ENCODE measurements around the gene CCDC158.

CCDC158 gene

GRCh38 chr4:76342191-76342590 is 78.8 kb downstream of the CCDC158 start:
- no peak overlapping the region for H3K27ac ChIP-seq (ENCODE audit: low read length)

DNA sequence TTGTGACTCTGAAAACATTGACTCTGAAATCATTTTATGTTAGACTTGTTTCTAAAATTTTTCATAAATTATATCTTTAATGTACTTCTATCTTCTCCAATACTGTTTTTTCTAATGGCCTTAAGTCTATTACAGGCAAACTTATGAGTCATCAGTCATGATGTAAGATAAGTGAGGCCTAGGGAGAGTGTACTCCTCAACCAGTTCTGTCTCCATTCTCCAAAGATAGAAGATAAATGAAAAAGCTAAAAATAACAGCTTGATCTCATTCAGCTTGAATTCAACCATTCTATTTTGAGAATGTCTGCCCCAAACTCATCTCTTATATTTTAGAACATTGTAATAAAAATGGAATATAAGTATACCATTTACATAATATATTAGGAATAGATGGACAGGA is 79.9 kb downstream of the CCDC158 start:
- H3K9me3 ChIP-seq (ENCODE audit: control insufficient read depth in 2 of 2, low read length in 2 of 2): no peaks in the 10 kb centered on the region
- no peak overlapping the region for H3K27ac ChIP-seq (ENCODE audit: low read length)

More at GRCh38 chr4:76342191-76342590, 78.8 kb downstream of the CCDC158 start:
- Histone ChIP-seq H3K36me3 (ENCODE audit: control insufficient read depth in 2 of 2, insufficient read depth in 2 of 2, low read length in 2 of 2) (no peaks in the 10 kb centered on the region), H3K9me3 (ENCODE audit: control insufficient read depth in 2 of 2, low read length in 2 of 2) (no peaks in the 10 kb centered on the region), H3K4me1 (ENCODE audit: control insufficient read depth, insufficient read depth, low read length) (peaks cover 14% of the 10 kb centered on the region), H3K9ac (ENCODE audit: low read length in 2 of 2) (no peak overlapping the region), H3K27me3 (ENCODE audit: control insufficient read depth in 1 of 2, insufficient read depth in 2 of 2, low read length in 2 of 2) (no peaks in the 10 kb centered on the region), H3K4me3 (ENCODE audit: low read length in 2 of 2) (no peak overlapping the region)

DNA sequence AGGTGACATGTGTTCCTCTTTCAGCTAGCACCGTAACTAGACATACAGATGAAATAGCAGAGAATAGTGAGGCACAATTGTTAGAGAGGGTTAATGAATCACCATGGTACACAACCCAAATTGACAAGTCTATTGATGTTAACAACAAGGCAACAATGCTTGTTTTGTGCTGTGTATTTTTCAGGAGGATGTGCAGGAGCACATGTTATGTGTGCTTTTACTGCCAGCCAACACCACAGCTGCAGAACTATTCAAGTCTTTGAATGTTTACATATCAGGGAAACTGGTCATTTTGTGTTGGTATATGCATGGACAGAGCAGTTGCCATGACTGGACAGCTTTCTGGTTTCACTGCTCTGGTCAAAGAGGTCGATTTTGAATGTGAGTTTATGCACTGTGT is 81.6 kb downstream of the CCDC158 start:
- Histone ChIP-seq H3K27ac (ENCODE audit: low read length) (no peak overlapping the region), H3K36me3 (ENCODE audit: control insufficient read depth in 2 of 2, insufficient read depth in 2 of 2, low read length in 2 of 2) (no peaks in the 10 kb centered on the region), H3K27me3 (ENCODE audit: control insufficient read depth in 1 of 2, insufficient read depth in 2 of 2, low read length in 2 of 2) (no peaks in the 10 kb centered on the region), H3K9me3 (ENCODE audit: control insufficient read depth in 2 of 2, low read length in 2 of 2) (no peaks in the 10 kb centered on the region), H3K4me3 (ENCODE audit: low read length in 2 of 2) (no peak overlapping the region), H3K9ac (ENCODE audit: low read length in 2 of 2) (no peak overlapping the region), H3K4me1 (ENCODE audit: control insufficient read depth, insufficient read depth, low read length) (peaks cover 14% of the 10 kb centered on the region)

More for the DNA sequence above, 79.9 kb downstream of the CCDC158 start:
- H3K9ac ChIP-seq (ENCODE audit: low read length in 2 of 2): no peak overlapping the region
- peaks cover 14% of the 10 kb centered on the region for H3K4me1 ChIP-seq (ENCODE audit: control insufficient read depth, insufficient read depth, low read length)
- no peak overlapping the region for H3K4me3 ChIP-seq (ENCODE audit: low read length in 2 of 2)
- no peaks in the 10 kb centered on the region for H3K27me3 ChIP-seq (ENCODE audit: control insufficient read depth in 1 of 2, insufficient read depth in 2 of 2, low read length in 2 of 2)
- H3K36me3 ChIP-seq (ENCODE audit: control insufficient read depth in 2 of 2, insufficient read depth in 2 of 2, low read length in 2 of 2): no peaks in the 10 kb centered on the region

DNA sequence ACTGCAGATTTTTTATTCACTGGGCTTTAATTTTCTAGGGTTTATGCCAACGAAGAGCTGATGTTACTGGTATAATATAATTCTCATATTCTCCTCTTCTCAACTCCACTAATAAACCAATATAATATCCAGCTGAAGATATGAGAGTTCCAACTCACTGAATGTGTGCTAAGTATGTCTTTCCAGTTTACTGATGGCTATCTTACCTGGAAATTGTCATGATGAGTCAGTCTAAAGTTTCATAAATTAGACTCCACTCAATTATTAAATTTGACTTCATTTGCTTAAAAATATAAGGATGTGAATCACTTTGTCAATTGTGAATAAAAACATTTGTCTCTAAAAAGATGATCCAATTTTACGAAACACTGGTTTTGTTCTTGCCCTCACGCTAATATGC is 86.1 kb downstream of the CCDC158 start:
- no peak overlapping the region for H3K27ac ChIP-seq (ENCODE audit: low read length)
- H3K27me3 ChIP-seq (ENCODE audit: control insufficient read depth in 1 of 2, insufficient read depth in 2 of 2, low read length in 2 of 2): no peaks in the 10 kb centered on the region
- H3K4me3 ChIP-seq (ENCODE audit: low read length in 2 of 2): no peak overlapping the region
- no peaks in the 10 kb centered on the region for H3K36me3 ChIP-seq (ENCODE audit: control insufficient read depth in 2 of 2, insufficient read depth in 2 of 2, low read length in 2 of 2)
- H3K4me1 ChIP-seq (ENCODE audit: control insufficient read depth, insufficient read depth, low read length): peaks cover 5% of the 10 kb centered on the region
- H3K9me3 ChIP-seq (ENCODE audit: control insufficient read depth in 2 of 2, low read length in 2 of 2): no peaks in the 10 kb centered on the region
- H3K9ac ChIP-seq (ENCODE audit: low read length in 2 of 2): no peak overlapping the region

DNA sequence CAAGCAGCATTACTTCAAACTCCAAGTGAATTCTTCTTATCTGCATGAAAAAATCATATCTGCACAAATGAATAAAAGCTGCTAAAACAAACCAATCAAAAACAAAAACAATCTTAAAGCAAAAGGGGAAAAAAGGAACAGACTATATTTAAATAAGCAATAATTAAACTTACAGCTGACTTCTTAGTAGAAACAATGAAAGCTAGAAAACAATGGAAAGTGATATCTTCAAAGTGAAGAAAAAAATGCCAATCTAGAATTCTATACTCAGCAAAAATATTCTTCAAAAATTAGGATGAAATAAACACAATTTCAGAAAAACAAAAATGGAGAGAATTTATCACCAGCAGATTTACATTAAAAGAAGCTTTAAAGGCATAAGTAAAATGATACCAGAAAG is 94.4 kb downstream of the CCDC158 start:
- H3K27ac ChIP-seq (ENCODE audit: low read length): no peak overlapping the region
- H3K9me3 ChIP-seq (ENCODE audit: control insufficient read depth in 2 of 2, low read length in 2 of 2): peaks cover 0 to 8% of the 10 kb centered on the region in 2 donors
- H3K4me1 ChIP-seq (ENCODE audit: control insufficient read depth, insufficient read depth, low read length): no peaks in the 10 kb centered on the region
- no peaks in the 10 kb centered on the region for H3K27me3 ChIP-seq (ENCODE audit: control insufficient read depth in 1 of 2, insufficient read depth in 2 of 2, low read length in 2 of 2)
- H3K9ac ChIP-seq (ENCODE audit: low read length in 2 of 2): no peak overlapping the region
- no peaks in the 10 kb centered on the region for H3K36me3 ChIP-seq (ENCODE audit: control insufficient read depth in 2 of 2, insufficient read depth in 2 of 2, low read length in 2 of 2)
- H3K4me3 ChIP-seq (ENCODE audit: low read length in 2 of 2): no peak overlapping the region

DNA sequence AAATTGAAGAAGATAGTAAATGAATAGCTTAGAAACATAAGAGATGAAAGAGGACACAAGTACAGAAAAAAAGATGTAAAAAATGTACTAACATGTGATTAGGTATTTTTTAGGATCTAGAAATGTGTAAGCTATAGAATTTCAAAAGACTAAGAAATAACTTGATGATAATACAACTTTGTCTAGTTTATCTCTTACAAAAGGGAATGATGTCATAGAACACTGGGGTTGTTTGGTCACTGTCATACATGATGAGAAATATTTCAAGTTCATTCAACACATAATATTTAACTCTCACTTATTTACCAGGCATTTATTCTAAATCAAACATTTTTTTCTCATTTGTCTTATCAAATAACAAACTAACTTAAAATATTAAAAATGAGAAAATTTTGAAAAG is 95.9 kb downstream of the CCDC158 start:
- H3K27ac ChIP-seq (ENCODE audit: low read length): no peak overlapping the region
- H3K4me3 ChIP-seq (ENCODE audit: low read length in 2 of 2): no peak overlapping the region
- H3K4me1 ChIP-seq (ENCODE audit: control insufficient read depth, insufficient read depth, low read length): no peaks in the 10 kb centered on the region
- no peak overlapping the region for H3K9ac ChIP-seq (ENCODE audit: low read length in 2 of 2)
- H3K27me3 ChIP-seq (ENCODE audit: control insufficient read depth in 1 of 2, insufficient read depth in 2 of 2, low read length in 2 of 2): no peaks in the 10 kb centered on the region
- no peaks in the 10 kb centered on the region for H3K36me3 ChIP-seq (ENCODE audit: control insufficient read depth in 2 of 2, insufficient read depth in 2 of 2, low read length in 2 of 2)
- peaks cover 0 to 8% of the 10 kb centered on the region in 2 donors for H3K9me3 ChIP-seq (ENCODE audit: control insufficient read depth in 2 of 2, low read length in 2 of 2)

DNA sequence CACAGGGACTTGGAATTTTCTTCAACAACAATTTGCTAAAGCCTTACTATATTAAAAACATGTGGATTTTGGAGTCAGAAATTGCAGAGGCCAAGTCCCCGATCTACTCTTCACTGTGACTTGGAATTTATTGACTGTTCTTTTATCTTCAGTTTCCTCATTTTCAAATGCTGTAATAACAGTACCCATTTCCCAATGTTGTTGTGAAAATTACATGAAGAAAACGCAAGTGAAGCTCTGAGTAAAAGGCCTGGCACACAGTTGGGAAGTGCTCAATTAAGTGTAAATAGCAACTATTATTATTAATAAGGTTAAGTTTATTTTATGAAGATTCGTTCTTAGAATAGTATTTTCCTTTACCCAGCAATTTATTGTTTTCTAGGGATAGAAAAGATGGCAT is 98.7 kb downstream of the CCDC158 start:
- Histone ChIP-seq H3K9ac (ENCODE audit: low read length in 2 of 2) (no peak overlapping the region), H3K9me3 (ENCODE audit: control insufficient read depth in 2 of 2, low read length in 2 of 2) (peaks cover 0 to 8% of the 10 kb centered on the region in 2 donors), H3K27ac (ENCODE audit: low read length) (no peak overlapping the region), H3K27me3 (ENCODE audit: control insufficient read depth in 1 of 2, insufficient read depth in 2 of 2, low read length in 2 of 2) (no peaks in the 10 kb centered on the region), H3K4me1 (ENCODE audit: control insufficient read depth, insufficient read depth, low read length) (no peaks in the 10 kb centered on the region), H3K36me3 (ENCODE audit: control insufficient read depth in 2 of 2, insufficient read depth in 2 of 2, low read length in 2 of 2) (no peaks in the 10 kb centered on the region), H3K4me3 (ENCODE audit: low read length in 2 of 2) (no peak overlapping the region)

DNA sequence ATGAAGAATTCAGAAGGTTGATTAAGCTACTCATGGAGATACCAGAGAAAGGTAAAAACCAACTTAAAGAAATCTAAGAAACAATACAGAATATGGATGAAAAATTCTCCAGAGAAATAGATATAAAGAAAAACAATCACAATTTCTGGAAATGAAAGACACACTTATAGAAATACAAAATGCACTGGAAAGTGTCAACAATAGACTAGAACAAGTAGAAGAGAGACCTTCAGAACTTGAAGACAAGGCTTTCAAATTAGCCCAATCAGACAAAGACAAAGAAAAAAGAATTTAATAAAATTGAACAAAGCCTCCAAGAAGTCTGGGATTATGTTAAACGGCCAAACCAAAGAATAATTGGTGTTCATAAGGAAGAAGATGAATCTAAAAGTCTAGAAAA is 104.8 kb downstream of the CCDC158 start:
- peaks cover 3% of the 10 kb centered on the region for H3K4me1 ChIP-seq (ENCODE audit: control insufficient read depth, insufficient read depth, low read length)
- no peaks in the 10 kb centered on the region for H3K36me3 ChIP-seq (ENCODE audit: control insufficient read depth in 2 of 2, insufficient read depth in 2 of 2, low read length in 2 of 2)
- H3K27ac ChIP-seq (ENCODE audit: low read length): no peak overlapping the region
- peaks cover 0 to 3% of the 10 kb centered on the region in 2 donors for H3K9me3 ChIP-seq (ENCODE audit: control insufficient read depth in 2 of 2, low read length in 2 of 2)
- no peaks in the 10 kb centered on the region for H3K27me3 ChIP-seq (ENCODE audit: control insufficient read depth in 1 of 2, insufficient read depth in 2 of 2, low read length in 2 of 2)
- no peak overlapping the region for H3K9ac ChIP-seq (ENCODE audit: low read length in 2 of 2)
- no peak overlapping the region for H3K4me3 ChIP-seq (ENCODE audit: low read length in 2 of 2)

- peaks cover 3% of the 10 kb centered on the region for H3K4me1 ChIP-seq (ENCODE audit: control insufficient read depth, insufficient read depth, low read length)
- H3K36me3 ChIP-seq (ENCODE audit: control insufficient read depth in 2 of 2, insufficient read depth in 2 of 2, low read length in 2 of 2): no peaks in the 10 kb centered on the region
- peaks cover 0 to 3% of the 10 kb centered on the region in 2 donors for H3K9me3 ChIP-seq (ENCODE audit: control insufficient read depth in 2 of 2, low read length in 2 of 2)
- H3K27me3 ChIP-seq (ENCODE audit: control insufficient read depth in 1 of 2, insufficient read depth in 2 of 2, low read length in 2 of 2): no peaks in the 10 kb centered on the region
- H3K9ac ChIP-seq (ENCODE audit: low read length in 2 of 2): no peak overlapping the region
- no peak overlapping the region for H3K27ac ChIP-seq (ENCODE audit: low read length)
- no peak overlapping the region for H3K4me3 ChIP-seq (ENCODE audit: low read length in 2 of 2)
Observed at GRCh38 chr4:76315267-76315918, 105.5 kb downstream of the CCDC158 start.

DNA sequence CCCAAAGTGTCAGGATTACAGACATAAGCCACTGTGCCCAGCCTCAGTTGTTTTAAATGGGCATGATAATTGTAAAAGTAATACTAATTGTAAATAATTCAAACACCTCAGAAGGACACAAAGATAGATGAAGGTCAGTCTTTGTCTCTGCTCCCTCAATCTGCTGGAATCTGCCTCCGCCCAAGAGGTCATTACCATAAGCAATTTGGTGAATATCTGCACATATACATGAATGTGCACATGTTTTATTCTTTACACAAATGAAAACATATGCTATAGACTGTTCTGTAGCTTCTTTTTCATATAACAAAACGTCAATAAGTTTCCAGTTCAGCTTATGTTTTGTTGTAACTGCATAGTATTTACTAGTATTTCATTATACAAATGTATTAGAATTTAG is 107.4 kb downstream of the CCDC158 start:
- H3K9ac ChIP-seq (ENCODE audit: low read length in 2 of 2): no peak overlapping the region
- no peak overlapping the region for H3K27ac ChIP-seq (ENCODE audit: low read length)
- no peaks in the 10 kb centered on the region for H3K27me3 ChIP-seq (ENCODE audit: control insufficient read depth in 1 of 2, insufficient read depth in 2 of 2, low read length in 2 of 2)
- no peak overlapping the region for H3K4me3 ChIP-seq (ENCODE audit: low read length in 2 of 2)
- peaks cover 6% of the 10 kb centered on the region for H3K4me1 ChIP-seq (ENCODE audit: control insufficient read depth, insufficient read depth, low read length)
- peaks cover 4 to 10% of the 10 kb centered on the region in 2 donors for H3K36me3 ChIP-seq (ENCODE audit: control insufficient read depth in 2 of 2, insufficient read depth in 2 of 2, low read length in 2 of 2)
- peaks cover 0 to 3% of the 10 kb centered on the region in 2 donors for H3K9me3 ChIP-seq (ENCODE audit: control insufficient read depth in 2 of 2, low read length in 2 of 2)

DNA sequence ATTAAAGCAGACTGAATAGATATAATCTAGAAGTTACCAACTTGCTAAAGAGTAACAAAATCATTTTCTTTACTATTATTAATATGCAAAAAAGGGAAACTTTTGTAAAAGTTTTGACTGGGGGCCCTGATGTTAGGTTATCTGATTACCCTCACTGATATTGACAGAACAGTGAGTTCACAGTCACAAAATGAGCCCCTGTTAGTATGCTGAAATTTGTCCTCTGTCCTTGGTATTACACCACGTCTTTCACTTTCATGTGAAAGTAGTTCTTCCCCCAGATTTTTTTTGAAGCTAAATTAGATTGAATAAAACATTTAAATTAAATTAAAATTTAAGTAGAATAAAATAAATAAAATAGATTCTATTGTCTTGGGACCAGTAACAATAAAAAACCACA is 108.5 kb downstream of the CCDC158 start:
- H3K9ac ChIP-seq (ENCODE audit: low read length in 2 of 2): no peak overlapping the region
- H3K27me3 ChIP-seq (ENCODE audit: control insufficient read depth in 1 of 2, insufficient read depth in 2 of 2, low read length in 2 of 2): no peaks in the 10 kb centered on the region
- H3K4me3 ChIP-seq (ENCODE audit: low read length in 2 of 2): no peak overlapping the region
- no peak overlapping the region for H3K27ac ChIP-seq (ENCODE audit: low read length)
- peaks cover 13% of the 10 kb centered on the region for H3K4me1 ChIP-seq (ENCODE audit: control insufficient read depth, insufficient read depth, low read length)
- H3K36me3 ChIP-seq (ENCODE audit: control insufficient read depth in 2 of 2, insufficient read depth in 2 of 2, low read length in 2 of 2): peaks cover 4 to 10% of the 10 kb centered on the region in 2 donors
- H3K9me3 ChIP-seq (ENCODE audit: control insufficient read depth in 2 of 2, low read length in 2 of 2): peaks cover 0 to 3% of the 10 kb centered on the region in 2 donors

All from stomach smooth muscle (tissue), 2 donors.